ENCODE measurements around the gene TPRG1. TPM values are rescaled to one million over a fixed set of nuclear protein-coding genes. Genes with fewer than 3 reads are reported as not detected.

TPRG1 gene
- total and polyA plus RNA-seq, 9 of the 15 experiments (the other 6 are each of a cell fraction or from before 2014, with no cell fraction given), result 0.01 TPM; not detected in 8

GRCh38 chr3:189292667-189293484, 121.1 kb downstream of the TPRG1 start:
- H3K27me3 ChIP-seq (ENCODE audit: control insufficient read depth in 2 of 2, insufficient read depth in 2 of 2, low read length in 2 of 2), result no peaks in the 10 kb centered on the region
- no peaks in the 10 kb centered on the region for H4K20me1 ChIP-seq (replicated peaks; ENCODE audit: control insufficient read depth, insufficient read depth, low read length)
- no TSS peak for BruUV-seq (replicated peaks)
- WGBS (ENCODE audit: insufficient coverage, low coverage, missing lambda C conversion rate), result 0% methylated on average over 5 of the region's 6 CpGs
- no peaks in the 10 kb centered on the region for H3K36me3 ChIP-seq (ENCODE audit: control insufficient read depth, insufficient read depth, low read length)
- H3K4me3 ChIP-seq, result no peak overlapping the region
- no peak overlapping the region for H3K4me2 ChIP-seq (ENCODE audit: insufficient read depth, low read length)
- no peaks in the 10 kb centered on the region for H3K9me3 ChIP-seq (replicated peaks; ENCODE audit: control insufficient read depth, insufficient read depth, low read depth, low read length)
- no peak for FAIRE-seq
- H3K27ac ChIP-seq (ENCODE audit: extremely low read depth, low read depth, low read length), result no peak overlapping the region
- ChIA-PET POLR2A (no interaction called here), CTCF (ENCODE audit: low intra/inter-chr PET ratio) (no interaction called here)
- in situ Hi-C loops (cut with MboI), result no loop called here
- no peak for ATAC-seq
- TF ChIP-seq KAT2B (IDR thresholded peaks at IDR 0.05; ENCODE audit: low read depth, low read length) (no peak), THRAP3 (IDR thresholded peaks at IDR 0.05; ENCODE audit: borderline replicate concordance) (no peak), ZNF740 (CRISPR knock-in tag; IDR thresholded peaks at IDR 0.05) (no peak), ZNF740 (tag; IDR thresholded peaks at IDR 0.05) (no peak), ZNF184 (CRISPR knock-in tag; IDR thresholded peaks at IDR 0.05) (no peak), POLR2G (IDR thresholded peaks at IDR 0.05; ENCODE audit: low read depth, low read length) (no peak), ADNP (tag; IDR thresholded peaks at IDR 0.05) (no peak), AFF1 (IDR thresholded peaks at IDR 0.05; ENCODE audit: low read depth in 1 of 2, partially characterized antibody in 2 of 2) (no peak), CREB1 (IDR thresholded peaks at IDR 0.05) (no peak), CREB1 (CRISPR knock-in tag; IDR thresholded peaks at IDR 0.05) (no peak), ZNF436 (CRISPR knock-in tag; IDR thresholded peaks at IDR 0.05) (no peak)
- no peaks in the 10 kb centered on the region for H3K9me1 ChIP-seq (ENCODE audit: control insufficient read depth, insufficient read depth, low read length)
- no peaks in the 10 kb centered on the region for H3K4me1 ChIP-seq (replicated peaks in 1 of 2; ENCODE audit: control insufficient read depth in 2 of 2, insufficient read depth in 2 of 2, low read length in 2 of 2)
- H2AFZ ChIP-seq (ENCODE audit: low read depth, low read length), result no peak overlapping the region
- H3K9ac ChIP-seq (ENCODE audit: insufficient read depth in 1 of 2, low read depth in 2 of 2, low read length in 2 of 2), result no peak overlapping the region
- intact Hi-C loops (cut with micrococcal nuclease), result no loop called here
- DNase-seq (ENCODE audit: extremely low read depth in 1 of 4, low spot score in 3 of 4), result no peak
- no peaks in the 10 kb centered on the region for H3K79me2 ChIP-seq (ENCODE audit: control insufficient read depth, insufficient read depth, low read length)

Measured in K562 (cell line).